Amniotic stem cell (primary cell): ENCODE results near the gene F10.
"Not testable (repeated sequence)": the region's sequence is repeated elsewhere in the genome, so short reads cannot be mapped to it uniquely, and the experiment has no call there.

Experiments
- DNase-seq: peaks from one replicate; lab custom pipeline; 2025; lab: John Stamatoyannopoulos, UW

The F10 gene

GRCh38 chr13:113102302-113102701, 20.3 kb upstream of the F10 start:
- DNase-seq: not testable (repeated sequence)

- no peak for DNase-seq
Measured at GRCh38 chr13:113102727-113103126, 19.9 kb upstream of the F10 start.

- DNase-seq: no peak
Measured at GRCh38 chr13:113103646-113104045, 19.0 kb upstream of the F10 start.

- no peak for DNase-seq
Measured at GRCh38 chr13:113105032-113105920, 17.3 kb upstream of the F10 start, which contains the start of gene F7. Gene F7, plus strand, starts transcription at chr13:113105791. Its CDS starts 51 bp downstream, at chr13:113105842.

GRCh38 chr13:113105921-113106452, 16.6 kb upstream of the F10 start:
- DNase-seq: no peak

GRCh38 chr13:113106711-113107351, 15.8 kb upstream of the F10 start:
- no peak for DNase-seq

GRCh38 chr13:113108521-113108920, 14.1 kb upstream of the F10 start:
- DNase-seq: not testable (repeated sequence)

GRCh38 chr13:113109151-113110047, 13.2 kb upstream of the F10 start:
- no peak for DNase-seq

GRCh38 chr13:113110048-113110851, 12.3 kb upstream of the F10 start:
- DNase-seq: no peak

GRCh38 chr13:113110852-113111315, 11.7 kb upstream of the F10 start:
- DNase-seq: no peak

- DNase-seq: not testable (repeated sequence)
Measured at GRCh38 chr13:113111821-113112220, 10.8 kb upstream of the F10 start.

- DNase-seq: not testable (repeated sequence)
Measured at GRCh38 chr13:113112475-113112874, 10.1 kb upstream of the F10 start.

- DNase-seq: no peak
Measured at GRCh38 chr13:113112893-113113845, 9.4 kb upstream of the F10 start.

- no peak for DNase-seq
Measured at GRCh38 chr13:113113846-113114271, 8.7 kb upstream of the F10 start.

GRCh38 chr13:113114511-113115362, 7.9 kb upstream of the F10 start:
- DNase-seq: no peak

GRCh38 chr13:113115363-113116205, 7.0 kb upstream of the F10 start:
- DNase-seq: no peak

- no peak for DNase-seq
Measured at GRCh38 chr13:113116206-113116800, 6.3 kb upstream of the F10 start.
